SK-N-SH (cell line): Measurements from ENCODE around the gene ROPN1L. TPM values are rescaled to one million over a fixed set of nuclear protein-coding genes. Genes with fewer than 3 reads are reported as not detected.

ENCODE experiments used
- CTCF ChIA-PET: fragments of 300-600, 350-600 bp; formaldehyde crosslinking; extraction: SDS; loops from one replicate; lab custom pipeline; 2021; lab: Yijun Ruan, JAX
- POLR2A ChIA-PET: fragments of 350-600 bp; sonication (Branson Sonifier 250); formaldehyde crosslinking; extraction: SDS; loops from one replicate; lab custom pipeline; 2020; ENCODE audit warnings: antibody characterized with exemption, inconsistent platforms; lab: Yijun Ruan, JAX
- DNase-seq: peaks from one replicate; pipeline ENCODE4 v3.0.0; 2012
- H2AFZ ChIP-seq: fragments of 200-600 bp; sonication (generic); 2 replicates; pipeline ENCODE4 v1.8.1; 2016; ENCODE audit warnings: antibody characterized with exemption, mild to moderate bottlenecking, low read depth
- H3F3A ChIP-seq: fragments of 200-600 bp; sonication (generic); replicated peaks from 2 replicates; pipeline ENCODE3; 2016; ENCODE audit warnings: antibody characterized with exemption, mild to moderate bottlenecking; ENCODE audit not compliant: insufficient read depth
- H3K27ac ChIP-seq, 2 experiments: fragments of 200-500 bp in 1 of 2; fragments of 200-600 bp in 1 of 2; sonication (Bioruptor generic) in 1 of 2; sonication (generic), shearing (Covaris generic) in 1 of 2; 2 replicates each; pipeline versions ENCODE4 v1.5.1 to v1.6.1; 2014 to 2016; ENCODE audit warnings: low read depth in 2 of 2, inconsistent platforms in 1 of 2, low read length in 1 of 2, mild to moderate bottlenecking in 1 of 2, mixed read lengths in 1 of 2
- H3K27me3 ChIP-seq: fragments of 200-600 bp; sonication (generic), shearing (Covaris generic); 2 replicates; pipeline ENCODE4 v1.6.1; 2016; ENCODE audit warnings: mixed run types; ENCODE audit not compliant: insufficient read depth
- H3K36me3 ChIP-seq, 2 experiments: fragments of 200-500 bp in 1 of 2; fragments of 200-600 bp in 1 of 2; sonication (Bioruptor generic) in 1 of 2; sonication (generic) in 1 of 2; replicated peaks in 1 of 2; 2 replicates each; pipeline versions ENCODE3 to v1.5.1; 2014 to 2016; ENCODE audit warnings: low read length in 1 of 2, mild to moderate bottlenecking in 1 of 2; ENCODE audit not compliant: insufficient read depth in 2 of 2, control insufficient read depth in 1 of 2
- H3K4me1 ChIP-seq, 2 experiments: fragments of 200-500 bp in 1 of 2; fragments of 200-600 bp in 1 of 2; sonication (Bioruptor generic) in 1 of 2; sonication (generic), shearing (Covaris generic) in 1 of 2; 2 replicates each; pipeline versions ENCODE4 v1.5.1 to v1.6.1; 2014 to 2016; ENCODE audit warnings: low read depth in 1 of 2, low read length in 1 of 2, mixed run types in 1 of 2; ENCODE audit not compliant: insufficient read depth in 2 of 2, control insufficient read depth in 1 of 2
- H3K4me2 ChIP-seq: fragments of 200-600 bp; sonication (generic), shearing (Covaris generic); 2 replicates; pipeline ENCODE4 v1.6.1; 2017; ENCODE audit warnings: mixed run types
- H3K4me3 ChIP-seq, 2 experiments: fragments of 200-500 bp in 1 of 2; fragments of 200-600 bp in 1 of 2; sonication (Bioruptor generic) in 1 of 2; sonication (generic), shearing (Covaris generic) in 1 of 2; 2 replicates each; pipeline versions ENCODE4 v1.5.1 to v1.8.1; 2014 to 2016; ENCODE audit warnings: low read depth in 2 of 2, inconsistent platforms in 1 of 2, low read length in 1 of 2, mild to moderate bottlenecking in 1 of 2, mixed read lengths in 1 of 2, moderate library complexity in 1 of 2
- H3K79me2 ChIP-seq: fragments of 200-600 bp; sonication (generic); 2 replicates; pipeline ENCODE4 v1.8.1; 2017; ENCODE audit warnings: mild to moderate bottlenecking; ENCODE audit not compliant: insufficient read depth
- H3K9ac ChIP-seq: fragments of 200-600 bp; sonication (generic); 2 replicates; pipeline ENCODE4 v1.6.1; 2017; ENCODE audit warnings: mixed run types
- H3K9me2 ChIP-seq: fragments of 200-600 bp; sonication (generic); 2 replicates; pipeline ENCODE4 v1.6.1; 2017; ENCODE audit warnings: mixed run types
- H3K9me3 ChIP-seq: fragments of 200-600 bp; sonication (generic); 2 replicates; pipeline ENCODE4 v1.6.1; 2017; ENCODE audit warnings: mixed run types, mild to moderate bottlenecking, moderate library complexity
- H4K20me1 ChIP-seq: fragments of 200-600 bp; sonication (generic); 2 replicates; pipeline ENCODE4 v1.6.1; 2017; ENCODE audit warnings: mild to moderate bottlenecking, mixed run types; ENCODE audit not compliant: insufficient read depth
- EP300 ChIP-seq, 2 experiments: IDR thresholded peaks; 2 replicates each; pipeline versions ENCODE4 v1.4.0 to v1.6.1; 2012; ENCODE audit warnings: borderline replicate concordance in 1 of 2, low read depth in 1 of 2, low read length in 1 of 2
- EZH2phosphoT487 ChIP-seq: fragments of 200-600 bp; sonication (generic); IDR thresholded peaks from 2 replicates; pipeline ENCODE4 v1.6.1; 2017; ENCODE audit warnings: low read depth, mixed run types, mild to moderate bottlenecking, antibody characterized with exemption, moderate library complexity, borderline replicate concordance
- FOSL2 ChIP-seq: IDR thresholded peaks from 2 replicates; pipeline ENCODE4 v1.4.0; 2012; ENCODE audit warnings: low read depth, mild to moderate bottlenecking, moderate library complexity, borderline replicate concordance
- FOXM1 ChIP-seq: IDR thresholded peaks from 2 replicates; pipeline ENCODE4 v1.4.0; 2012; ENCODE audit warnings: low read depth, mild to moderate bottlenecking
- GABPA ChIP-seq: IDR thresholded peaks from 2 replicates; pipeline ENCODE4 v1.4.0; 2012; ENCODE audit warnings: low read depth, mild to moderate bottlenecking
- JUND ChIP-seq: IDR thresholded peaks from 2 replicates; pipeline ENCODE4 v1.4.0; 2012
- MAX ChIP-seq: IDR thresholded peaks from 2 replicates; pipeline ENCODE4 v1.4.0; 2012; ENCODE audit warnings: low read depth
- MXI1 ChIP-seq: IDR thresholded peaks from 2 replicates; pipeline ENCODE4 v1.6.1; 2012; ENCODE audit warnings: mild to moderate bottlenecking, low read depth, low read length, improper control_type of control experiment
- NFIC ChIP-seq: IDR thresholded peaks from 2 replicates; pipeline ENCODE4 v1.4.0; 2012; ENCODE audit warnings: borderline replicate concordance
- PBX3 ChIP-seq: IDR thresholded peaks from 2 replicates; pipeline ENCODE4; 2012
- RAD21 ChIP-seq: IDR thresholded peaks from 2 replicates; pipeline ENCODE4 v1.6.1; 2012; ENCODE audit warnings: mild to moderate bottlenecking, low read length
- RCOR1 ChIP-seq: fragments of 150-350 bp; IDR thresholded peaks from 2 replicates; pipeline ENCODE4 v1.6.1; 2017; ENCODE audit warnings: antibody characterized with exemption, low read length
- REST ChIP-seq: IDR thresholded peaks from 2 replicates; pipeline ENCODE4 v1.6.1; 2012; ENCODE audit warnings: mild to moderate bottlenecking, low read depth, low read length, moderate library complexity
- RXRA ChIP-seq: IDR thresholded peaks from 2 replicates; pipeline ENCODE4 v1.4.0; 2012; ENCODE audit warnings: low read depth, mild to moderate bottlenecking, borderline replicate concordance
- SMC3 ChIP-seq: IDR thresholded peaks from 2 replicates; pipeline ENCODE4 v1.6.1; 2012; ENCODE audit warnings: low read depth, low read length, improper control_type of control experiment
- USF2 ChIP-seq: fragments of 150-350 bp; IDR thresholded peaks from 2 replicates; pipeline ENCODE4 v1.6.1; 2017; ENCODE audit warnings: antibody characterized with exemption, low read length, low read depth, borderline replicate concordance
- YY1 ChIP-seq: IDR thresholded peaks from 2 replicates; pipeline ENCODE4 v1.4.0; 2012; ENCODE audit warnings: low read depth, mild to moderate bottlenecking
- WGBS: methylation state at CpG from one replicate; pipeline ENCODE4 v1.1.6; 2017; ENCODE audit warnings: low lambda C conversion rate; 5-methylcytosine and 5-hydroxymethylcytosine counted together
- polyA plus RNA-seq, 3 experiments: library from polyadenylated mRNA; depleted of rRNA; stranded (reverse); fragments of >200 nt; gene quantifications; 2 replicates each; pipeline ENCODE4 v1.2.3, GENCODE V29; 2012
- TF ChIP-seq, protein P1 (sequence below): fragments of 150-350 bp; IDR thresholded peaks from 2 replicates; pipeline ENCODE4 v1.6.1; 2016; ENCODE audit warnings: mild to moderate bottlenecking, low read depth, low read length

The ROPN1L gene
- polyA plus RNA-seq, 1 of the 3 experiments (the other 2 are of a cell fraction), result 0.31 TPM

- H2AFZ ChIP-seq, result no peak overlapping the region; the same call in 1 of the 2 replicates
- 94% methylated on average over 3 of the region's 3 CpGs for WGBS
- no peak overlapping the region for H3K9ac ChIP-seq
- H3K4me2 ChIP-seq, result no peak overlapping the region
- ChIA-PET POLR2A (no interaction called here), CTCF (interaction anchor here (1.1 to 1.5 kb wide), 2 partner anchors 18 to 48 kb away, joined by 3 read pairs; no protein-coding TSS in a partner anchor)
- H3K4me1 ChIP-seq, result no peaks in the 10 kb centered on the region
- no peaks in the 10 kb centered on the region for H3K79me2 ChIP-seq
- DNase-seq, result no peak
- H3F3A ChIP-seq, result no peaks in the 10 kb centered on the region
- H3K36me3 ChIP-seq, result peaks cover 86 to 95% of the 10 kb centered on the region in 2 experiments
- TF ChIP-seq EP300 (IDR thresholded peaks at IDR 0.05; ENCODE audit: borderline replicate concordance in 1 of 2, low read depth in 1 of 2, low read length in 1 of 2) (no peak), MAX (no peak), SMC3 (no peak), JUND (no peak), PBX3 (no peak), RCOR1 (no peak), FOSL2 (no peak), REST (no peak)
- TF ChIP-seq, protein P1, sequence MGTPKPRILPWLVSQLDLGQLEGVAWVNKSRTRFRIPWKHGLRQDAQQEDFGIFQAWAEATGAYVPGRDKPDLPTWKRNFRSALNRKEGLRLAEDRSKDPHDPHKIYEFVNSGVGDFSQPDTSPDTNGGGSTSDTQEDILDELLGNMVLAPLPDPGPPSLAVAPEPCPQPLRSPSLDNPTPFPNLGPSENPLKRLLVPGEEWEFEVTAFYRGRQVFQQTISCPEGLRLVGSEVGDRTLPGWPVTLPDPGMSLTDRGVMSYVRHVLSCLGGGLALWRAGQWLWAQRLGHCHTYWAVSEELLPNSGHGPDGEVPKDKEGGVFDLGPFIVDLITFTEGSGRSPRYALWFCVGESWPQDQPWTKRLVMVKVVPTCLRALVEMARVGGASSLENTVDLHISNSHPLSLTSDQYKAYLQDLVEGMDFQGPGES, result no peak
- H3K4me3 ChIP-seq, result no peak overlapping the region
- no peaks in the 10 kb centered on the region for H3K9me3 ChIP-seq
- H3K27ac ChIP-seq, result no peak overlapping the region
- no peaks in the 10 kb centered on the region for H3K9me2 ChIP-seq
- no peaks in the 10 kb centered on the region for H4K20me1 ChIP-seq
- no peaks in the 10 kb centered on the region for H3K27me3 ChIP-seq
These were observed 35.0 kb upstream of the ROPN1L start for GRCh38 chr5:10406651-10407050.

DNA sequence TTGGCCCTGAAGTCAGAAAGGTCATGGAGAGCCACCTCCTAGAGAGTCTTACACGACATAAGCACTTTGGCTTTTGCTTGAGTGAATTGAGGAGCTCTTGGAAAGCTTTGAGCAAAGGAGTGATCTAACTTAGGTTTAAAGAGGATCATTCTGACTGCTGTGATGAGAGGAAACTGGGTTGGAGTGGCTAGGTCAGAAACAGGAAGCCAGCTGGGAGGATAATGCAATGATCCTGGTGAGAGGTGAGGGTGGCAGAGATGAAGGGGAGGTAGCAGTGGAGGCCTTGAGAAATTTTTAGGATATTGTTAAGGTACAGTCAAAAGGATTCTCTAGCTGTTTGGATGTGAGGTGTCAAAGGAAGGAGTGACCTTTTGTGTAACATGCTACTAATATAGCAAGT lies 32.2 kb upstream of the ROPN1L start:
- 81% methylated on average over 1 of the region's 1 CpG for WGBS
- Histone ChIP-seq H3K27me3 (no peaks in the 10 kb centered on the region), H4K20me1 (no peaks in the 10 kb centered on the region), H3K9me3 (no peaks in the 10 kb centered on the region), H3K9me2 (no peaks in the 10 kb centered on the region), H3K4me3 (no peak overlapping the region), H2AFZ (no peak overlapping the region), H3K4me1 (no peaks in the 10 kb centered on the region; a peak in 1 of 4 replicates), H3K79me2 (no peaks in the 10 kb centered on the region), H3K36me3 (peaks cover 87 to 92% of the 10 kb centered on the region in 2 experiments), H3F3A (no peaks in the 10 kb centered on the region), H3K4me2 (no peak overlapping the region), H3K9ac (no peak overlapping the region), H3K27ac (no peak overlapping the region)
- TF ChIP-seq FOXM1 (no peak), GABPA (no peak), MXI1 (no peak), EZH2phosphoT487 (no peak), RCOR1 (no peak), NFIC (no peak), USF2 (no peak), RXRA (no peak), RAD21 (no peak), YY1 (no peak)
- TF ChIP-seq, protein P1, result no peak
- CTCF ChIA-PET, result interaction anchor here (1.9 kb wide), 1 partner anchor 15 kb away, joined by 7 read pairs; no protein-coding TSS in a partner anchor
- POLR2A ChIA-PET, result no interaction called here
- DNase-seq, result no peak
